MCF 10A (cell line): ENCODE measurements around the gene DNAH2. TPM values are rescaled to one million over a fixed set of nuclear protein-coding genes. Genes with fewer than 3 reads are reported as not detected.

Experiments used
- BruUV-seq: library from RNA; stranded (reverse); fragments of 400-500 nt; replicated peaks from 2 replicates; lab custom pipeline; 2021; lab: Mats Ljungman, UMichigan
- CTCF ChIA-PET: fragments of 300-600 bp; sonication (Branson Sonifier 250); formaldehyde crosslinking; extraction: SDS; loops from one replicate; lab custom pipeline; 2021; ENCODE audit warnings: antibody characterized with exemption, inconsistent platforms; lab: Yijun Ruan, JAX
- POLR2A ChIA-PET: fragments of 300-600, 350-650 bp; sonication (Branson Sonifier 250); formaldehyde crosslinking; extraction: SDS; loops from one replicate; lab custom pipeline; 2020; ENCODE audit warnings: antibody characterized with exemption, inconsistent platforms; lab: Yijun Ruan, JAX
- DNase-seq: peaks from one replicate; pipeline ENCODE4 v3.0.0-alpha.2; 2018; ENCODE audit not compliant: unreplicated experiment
- H3K27ac Mint-ChIP-seq: one replicate; pipeline ENCODE4 v1.8.0; 2022; ENCODE audit warnings: mild to moderate bottlenecking, low read depth, mixed read lengths; ENCODE audit not compliant: unreplicated experiment
- H3K27me3 Mint-ChIP-seq: one replicate; pipeline ENCODE4 v1.8.0; 2022; ENCODE audit warnings: mixed read lengths; ENCODE audit not compliant: insufficient read depth, unreplicated experiment
- H3K36me3 Mint-ChIP-seq: one replicate; pipeline ENCODE4 v1.8.0; 2022; ENCODE audit warnings: mild to moderate bottlenecking, moderate library complexity, mixed read lengths; ENCODE audit not compliant: insufficient read depth, unreplicated experiment
- H3K4me1 Mint-ChIP-seq: one replicate; pipeline ENCODE4 v1.8.0; 2022; ENCODE audit warnings: mixed read lengths; ENCODE audit not compliant: insufficient read depth, unreplicated experiment
- H3K4me3 Mint-ChIP-seq: one replicate; pipeline ENCODE4 v1.8.0; 2022; ENCODE audit warnings: mild to moderate bottlenecking, moderate library complexity, mixed read lengths; ENCODE audit not compliant: unreplicated experiment
- H3K9me3 Mint-ChIP-seq: one replicate; pipeline ENCODE4 v1.8.0; 2022; ENCODE audit warnings: mixed read lengths; ENCODE audit not compliant: unreplicated experiment
- CTCF ChIP-seq: fragments of 200-600 bp; IDR thresholded peaks from one replicate; pipeline ENCODE4 v1.8.0; 2022; ENCODE audit warnings: antibody characterized with exemption, mild to moderate bottlenecking; ENCODE audit not compliant: unreplicated experiment
- intact Hi-C: fragments of 100-400 bp; cut with micrococcal nuclease; formaldehyde crosslinking; loops from 2 replicates; pipeline ENCODE4 v1.14.1; 2022
- total RNA-seq: library from RNA; stranded (reverse); gene quantifications from 2 replicates; pipeline ENCODE4 v1.2.3, GENCODE V29; 2022

Gene DNAH2
- total RNA-seq, 1 experiment from 2014 or later = 0.12 TPM

DNA sequence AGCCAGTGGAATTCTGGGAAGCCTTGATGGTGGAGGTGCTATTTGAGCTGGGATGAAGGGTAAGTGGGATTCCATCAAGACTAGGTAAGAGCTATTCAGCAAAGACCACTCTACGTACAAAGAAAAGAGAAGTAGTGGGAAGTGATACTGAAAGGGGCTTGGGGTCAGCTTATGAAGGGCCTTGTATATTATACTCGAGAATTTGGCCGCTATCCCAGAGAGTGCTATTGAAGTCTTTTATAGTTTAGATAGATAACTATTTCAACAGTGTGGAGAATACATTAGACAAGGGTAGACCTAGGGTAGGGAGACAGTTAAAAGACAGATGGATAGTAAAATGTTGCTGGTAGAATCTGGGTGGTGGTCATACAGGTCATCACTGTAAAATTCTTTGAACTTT, 10.3 kb downstream of the DNAH2 start:
- no peak overlapping the region for H3K27ac Mint-ChIP-seq
- H3K4me3 Mint-ChIP-seq = no peak overlapping the region
- ChIA-PET CTCF (interaction anchor here (0.8 to 0.9 kb wide), 3 partner anchors 16 to 136 kb away, joined by 3 read pairs; partner anchors contain the start of gene WRAP53), POLR2A (interaction anchor here (0.6 to 1.2 kb wide), 4 partner anchors 39 to 170 kb away, joined by 3 read pairs; partner anchors contain the start of gene WRAP53)
- H3K36me3 Mint-ChIP-seq = no peaks in the 10 kb centered on the region
- H3K4me1 Mint-ChIP-seq = peaks cover 5% of the 10 kb centered on the region
- DNase-seq = no peak
- TF ChIP-seq CTCF = no peak
- H3K27me3 Mint-ChIP-seq = peaks cover 12% of the 10 kb centered on the region
- intact Hi-C loops = no loop called here
- no TSS peak for BruUV-seq
- H3K9me3 Mint-ChIP-seq = no peaks in the 10 kb centered on the region

GRCh38 chr17:7729816-7730215, 12.3 kb downstream of the DNAH2 start:
- intact Hi-C loops = no loop called here
- BruUV-seq = no TSS peak
- H3K27me3 Mint-ChIP-seq = no peaks in the 10 kb centered on the region

DNA sequence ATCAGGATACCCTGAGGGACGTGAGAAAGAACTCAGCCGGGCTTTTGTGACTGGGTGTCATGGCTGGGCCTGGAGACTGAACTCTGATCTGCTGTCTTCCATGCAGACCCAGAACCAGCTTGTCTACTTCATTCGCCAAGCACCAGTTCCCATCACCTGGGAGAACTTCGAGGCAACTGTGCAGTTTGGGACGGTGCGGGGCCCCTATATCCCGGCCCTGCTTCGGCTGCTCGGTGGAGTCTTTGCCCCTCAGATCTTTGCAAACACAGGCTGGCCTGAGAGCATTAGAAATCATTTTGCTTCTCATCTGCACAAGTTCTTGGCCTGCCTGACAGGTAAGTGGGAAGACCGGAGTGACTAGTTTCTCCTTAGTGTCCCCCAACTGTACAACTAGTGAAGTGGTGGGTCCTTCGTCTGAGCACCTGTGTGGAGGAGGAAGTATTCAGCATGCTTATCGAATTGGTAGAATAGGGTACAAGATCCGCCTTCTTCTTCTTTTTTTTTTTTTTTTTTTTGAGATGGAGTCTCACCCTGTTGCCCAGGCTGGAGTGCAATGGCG, 15.5 kb downstream of the DNAH2 start:
- Mint-ChIP-seq H3K27ac (no peak overlapping the region), H3K36me3 (no peaks in the 10 kb centered on the region), H3K4me1 (no peaks in the 10 kb centered on the region), H3K9me3 (no peaks in the 10 kb centered on the region), H3K27me3 (peaks cover 25% of the 10 kb centered on the region), H3K4me3 (no peak overlapping the region)
- intact Hi-C loops = no loop called here
- ChIA-PET CTCF (no interaction called here), POLR2A (no interaction called here)
- no peak for DNase-seq
- no TSS peak for BruUV-seq
- no peak for TF ChIP-seq CTCF

More at GRCh38 chr17:7729816-7730215, 12.3 kb downstream of the DNAH2 start:
- TF ChIP-seq CTCF = no peak
- ChIA-PET POLR2A (no interaction called here), CTCF (interaction anchor here (0.6 to 2.1 kb wide), 4 partner anchors 14 to 689 kb away, joined by 3 to 11 read pairs (median 5); no protein-coding TSS in a partner anchor)
- H3K4me1 Mint-ChIP-seq = peaks cover 5% of the 10 kb centered on the region
- no peak overlapping the region for H3K4me3 Mint-ChIP-seq
- no peaks in the 10 kb centered on the region for H3K9me3 Mint-ChIP-seq
- no peak for DNase-seq
- no peak overlapping the region for H3K27ac Mint-ChIP-seq
- no peaks in the 10 kb centered on the region for H3K36me3 Mint-ChIP-seq

- CTCF ChIA-PET = interaction anchor here (0.9 to 1.4 kb wide), 2 partner anchors 8 to 98 kb away, joined by 3 to 4 read pairs; no protein-coding TSS in a partner anchor
- POLR2A ChIA-PET = interaction anchor here (0.7 kb wide), 1 partner anchor 11 kb away, joined by 3 read pairs; no protein-coding TSS in a partner anchor
- Mint-ChIP-seq H3K27me3 (peaks cover 56% of the 10 kb centered on the region), H3K4me1 (peaks cover 6% of the 10 kb centered on the region), H3K27ac (no peak overlapping the region), H3K36me3 (no peaks in the 10 kb centered on the region), H3K9me3 (no peaks in the 10 kb centered on the region), H3K4me3 (no peak overlapping the region)
- no peak for DNase-seq
- no peak for TF ChIP-seq CTCF
- no TSS peak for BruUV-seq
- intact Hi-C loops = no loop called here
Observed at GRCh38 chr17:7737601-7738000, 20.1 kb downstream of the DNAH2 start.
